GM18909 (cell line): Measurements from ENCODE around the gene SRRM2.

Experiments used
- ATAC-seq: cut with Tn5 transposase; IDR thresholded peaks from one replicate; pipeline ENCODE4 v1.9.1; 2021; ENCODE audit warnings: mild to moderate bottlenecking; ENCODE audit not compliant: unreplicated experiment, poor library complexity

SRRM2 gene

DNA sequence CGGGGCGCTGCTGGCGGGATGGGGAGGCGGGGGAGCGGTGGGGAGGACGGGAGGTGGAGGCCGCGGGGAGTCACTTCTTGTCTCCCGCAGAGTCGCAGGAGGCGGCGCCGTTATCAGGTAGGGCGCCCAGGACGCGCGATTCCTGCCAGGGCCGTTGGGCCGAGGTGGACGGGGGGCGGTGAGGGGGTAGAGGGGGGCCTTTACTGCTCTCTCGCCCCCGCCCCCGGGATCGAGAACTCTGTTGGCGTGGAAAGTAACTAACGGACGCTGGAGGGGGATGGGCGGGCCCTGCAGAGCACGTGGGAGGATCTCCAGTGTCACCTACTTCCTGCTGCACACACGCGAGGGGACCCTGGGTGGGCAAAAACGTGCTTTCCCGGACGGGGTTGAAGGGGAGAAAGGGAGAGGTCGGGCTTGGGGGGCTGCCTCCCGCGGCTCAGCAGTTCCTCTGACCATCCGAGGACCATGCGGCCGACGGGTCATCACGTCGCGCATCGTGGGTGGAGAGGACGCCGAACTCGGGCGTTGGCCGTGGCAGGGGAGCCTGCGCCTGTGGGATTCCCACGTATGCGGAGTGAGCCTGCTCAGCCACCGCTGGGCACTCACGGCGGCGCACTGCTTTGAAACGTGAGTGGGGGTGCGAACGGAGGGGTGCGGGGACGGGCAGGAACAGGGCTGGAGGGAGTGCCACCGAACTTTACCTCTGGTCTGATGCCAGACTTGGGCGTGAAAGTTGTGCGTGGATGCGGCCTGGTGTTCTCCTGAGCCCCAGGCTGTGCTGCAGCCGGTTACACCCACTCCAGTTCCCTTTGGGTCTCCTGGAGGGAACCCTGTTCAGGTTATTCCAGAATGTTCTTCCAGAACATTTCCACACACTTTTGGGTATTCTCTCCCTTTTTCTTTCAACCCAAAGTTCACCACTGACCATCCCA lies 65.2 kb downstream of the SRRM2 start:
- ATAC-seq = no peak

GRCh38 chr16:2818272-2818876 lies 65.9 kb downstream of the SRRM2 start:
- ATAC-seq = no peak

GRCh38 chr16:2819179-2819938 lies 66.9 kb downstream of the SRRM2 start:
- no peak for ATAC-seq

GRCh38 chr16:2819939-2820835 lies 67.7 kb downstream of the SRRM2 start:
- no peak for ATAC-seq
